H1 (cell line): ENCODE data around the gene DISC1. TPM values are rescaled to one million over a fixed set of nuclear protein-coding genes. Genes with fewer than 3 reads are reported as not detected.

Experiments used
- CTCF ChIA-PET: fragments of 300-600 bp; sonication (Branson Sonifier 250); formaldehyde crosslinking; loops from one replicate; lab custom pipeline; 2021; ENCODE audit not compliant: partially characterized antibody; lab: Charles Lee
- POLR2A ChIA-PET: fragments of 300-600 bp; sonication (Branson Sonifier 250); formaldehyde crosslinking; loops from one replicate; lab custom pipeline; 2021; ENCODE audit warnings: inconsistent platforms; ENCODE audit not compliant: partially characterized antibody; lab: Charles Lee
- DNase-seq, 2 experiments: peaks; one replicate each; pipeline versions ENCODE4 v3.0.0 to v3.0.0-alpha.2; 2010 to 2022; ENCODE audit warnings: low spot score in 2 of 2, low read depth in 1 of 2, mixed read lengths in 1 of 2
- FAIRE-seq: peaks from 2 replicates; lab custom pipeline; 2011; peaks lifted over from hg19 to GRCh38; lab: Jason Lieb, UNC
- H2AFZ ChIP-seq: 2 replicates; pipeline ENCODE4 v1.8.1; 2012; ENCODE audit warnings: low read length, inconsistent platforms
- H2AK5ac ChIP-seq: 2 replicates; pipeline ENCODE4 v1.6.1; 2013; ENCODE audit warnings: low read depth, low read length
- H2BK120ac ChIP-seq: replicated peaks from 2 replicates; pipeline ENCODE3; 2013; ENCODE audit warnings: low read depth, low read length, inconsistent platforms
- H2BK12ac ChIP-seq: 2 replicates; pipeline ENCODE4 v1.6.1; 2013; ENCODE audit warnings: low read depth, low read length
- H2BK15ac ChIP-seq: 2 replicates; pipeline ENCODE4 v1.6.1; 2013; ENCODE audit warnings: low read length
- H2BK20ac ChIP-seq: 2 replicates; pipeline ENCODE4 v1.6.1; 2013; ENCODE audit warnings: low read length
- H2BK5ac ChIP-seq: 2 replicates; pipeline ENCODE4 v1.6.1; 2013; ENCODE audit warnings: low read depth, low read length
- H3K14ac ChIP-seq: 2 replicates; pipeline ENCODE4 v1.6.1; 2013; ENCODE audit warnings: inconsistent platforms; ENCODE audit not compliant: insufficient read length
- H3K18ac ChIP-seq: 2 replicates; pipeline ENCODE4 v1.6.1; 2013; ENCODE audit warnings: low read length; ENCODE audit errors: extremely low read depth
- H3K23ac ChIP-seq: 2 replicates; pipeline ENCODE4 v1.6.1; 2013; ENCODE audit warnings: inconsistent platforms; ENCODE audit not compliant: insufficient read length
- H3K23me2 ChIP-seq: 2 replicates; pipeline ENCODE4 v1.6.1; 2013; ENCODE audit warnings: low read depth, low read length
- H3K27ac ChIP-seq: 2 replicates; pipeline ENCODE4 v1.6.1; 2011; ENCODE audit warnings: low read depth, low read length, inconsistent platforms
- H3K27me3 ChIP-seq, 4 experiments: replicated peaks in 1 of 4; 1 replicate in 1 of 4; 2 replicates in 3 of 4; pipeline versions ENCODE4 v1.6.1 to v1.8.1; 2011 to 2013; ENCODE audit warnings: low read length in 3 of 4, mild to moderate bottlenecking in 3 of 4, inconsistent platforms in 2 of 4, mixed read lengths in 2 of 4, moderate library complexity in 1 of 4; ENCODE audit not compliant: control insufficient read depth in 3 of 4, insufficient read depth in 3 of 4; ENCODE audit errors: extremely low read depth in 1 of 4
- H3K36me3 ChIP-seq, 4 experiments: 2 replicates each; pipeline versions ENCODE4 v1.6.1 to v1.8.1; 2011 to 2013; ENCODE audit warnings: mild to moderate bottlenecking in 4 of 4, low read length in 3 of 4, moderate library complexity in 2 of 4, control low read depth in 1 of 4, inconsistent platforms in 1 of 4; ENCODE audit not compliant: insufficient read depth in 4 of 4, control insufficient read depth in 2 of 4
- H3K4ac ChIP-seq: replicated peaks from 2 replicates; pipeline ENCODE3; 2013; ENCODE audit warnings: low read length, low read depth, mixed read lengths, inconsistent platforms; ENCODE audit not compliant: insufficient read length
- H3K4me1 ChIP-seq, 4 experiments: replicated peaks in 1 of 4; 1 replicate in 1 of 4; 2 replicates in 3 of 4; pipeline versions ENCODE4 v1.6.1 to v1.8.1; 2011 to 2013; ENCODE audit warnings: low read length in 3 of 4, inconsistent platforms in 2 of 4, mixed read lengths in 1 of 4; ENCODE audit not compliant: insufficient read depth in 4 of 4, control insufficient read depth in 3 of 4
- H3K4me2 ChIP-seq, 2 experiments: 2 replicates each; pipeline versions ENCODE4 v1.6.1 to v1.8.1; 2011 to 2013; ENCODE audit warnings: low read depth in 2 of 2, low read length in 2 of 2, control low read depth in 1 of 2, inconsistent platforms in 1 of 2, mild to moderate bottlenecking in 1 of 2; ENCODE audit not compliant: insufficient read depth in 1 of 2
- H3K4me3 ChIP-seq, 4 experiments: fragments of 200-600, 300-600 bp in 1 of 4; sonication (generic), shearing (Covaris generic), sonication (Bioruptor Twin) in 1 of 4; 2 replicates each; pipeline versions ENCODE4 v1.5.1 to v1.8.1; 2011 to 2016; ENCODE audit warnings: low read length in 4 of 4, low read depth in 3 of 4, control low read depth in 2 of 4, inconsistent platforms in 2 of 4, mild to moderate bottlenecking in 2 of 4, mixed read lengths in 1 of 4, moderate library complexity in 1 of 4; ENCODE audit not compliant: insufficient read depth in 2 of 4; ENCODE audit errors: extremely low read depth in 1 of 4
- H3K56ac ChIP-seq: replicated peaks from 2 replicates; pipeline ENCODE3; 2013; ENCODE audit warnings: low read depth, mild to moderate bottlenecking, mixed read lengths, low read length, inconsistent platforms; ENCODE audit not compliant: insufficient read length
- H3K79me1 ChIP-seq: 2 replicates; pipeline ENCODE4 v1.6.1; 2013; ENCODE audit warnings: low read depth, low read length, control low read depth
- H3K79me2 ChIP-seq, 2 experiments: 2 replicates each; pipeline versions ENCODE4 v1.6.1 to v1.8.1; 2012 to 2013; ENCODE audit warnings: low read length in 2 of 2, mild to moderate bottlenecking in 2 of 2, inconsistent platforms in 1 of 2; ENCODE audit not compliant: insufficient read depth in 2 of 2, control insufficient read depth in 1 of 2
- H3K9ac ChIP-seq, 4 experiments: replicated peaks in 1 of 4; 1 replicate in 1 of 4; 2 replicates in 3 of 4; pipeline versions ENCODE4 v1.6.1 to v1.8.1; 2011 to 2013; ENCODE audit warnings: low read depth in 3 of 4, low read length in 3 of 4, control low read depth in 2 of 4, mild to moderate bottlenecking in 2 of 4, moderate library complexity in 2 of 4, inconsistent platforms in 1 of 4; ENCODE audit errors: extremely low read depth in 1 of 4
- H3K9me3 ChIP-seq, 2 experiments: 2 replicates each; pipeline versions ENCODE4 v1.6.1 to v1.8.1; 2012 to 2013; ENCODE audit warnings: mild to moderate bottlenecking in 2 of 2, moderate library complexity in 2 of 2, control low read depth in 1 of 2, inconsistent platforms in 1 of 2, low read depth in 1 of 2, low read length in 1 of 2, mixed read lengths in 1 of 2; ENCODE audit not compliant: insufficient read depth in 2 of 2
- H4K20me1 ChIP-seq, 2 experiments: replicated peaks in 1 of 2; 2 replicates each; pipeline versions ENCODE3 to v1.8.1; 2011 to 2013; ENCODE audit warnings: inconsistent platforms in 2 of 2, low read length in 2 of 2, mild to moderate bottlenecking in 1 of 2; ENCODE audit not compliant: insufficient read depth in 2 of 2, control insufficient read depth in 1 of 2
- H4K5ac ChIP-seq: 2 replicates; pipeline ENCODE4 v1.6.1; 2013; ENCODE audit warnings: low read length, low read depth, mixed read lengths, inconsistent platforms; ENCODE audit not compliant: insufficient read length
- H4K8ac ChIP-seq: 2 replicates; pipeline ENCODE4 v1.8.0; 2013; ENCODE audit warnings: mild to moderate bottlenecking, moderate library complexity, low read length, inconsistent platforms; ENCODE audit not compliant: insufficient read depth; ENCODE audit errors: extremely low read depth
- H4K91ac ChIP-seq: replicated peaks from 2 replicates; pipeline ENCODE3; 2013; ENCODE audit warnings: low read length, mixed read lengths, inconsistent platforms; ENCODE audit not compliant: insufficient read length
- BCL11A ChIP-seq, 2 experiments: IDR thresholded peaks; one replicate each; pipeline ENCODE4 v1.6.1; 2011; ENCODE audit warnings: low read depth in 2 of 2, low read length in 2 of 2, mild to moderate bottlenecking in 2 of 2
- polyA plus RNA-seq, 7 experiments: library from polyadenylated mRNA; depleted of rRNA in 3 of 7; stranded (reverse) in 5 of 7; unstranded in 2 of 7; fragments of >200 nt in 5 of 7; fragments of 200-250 nt in 2 of 7; gene quantifications; 1 replicate in 5 of 7; 2 replicates in 1 of 7; 4 replicates in 1 of 7; pipeline versions ENCODE4 v1.2.1 to v1.2.3, GENCODE V29; 2011 to 2013; ENCODE audit warnings: missing spikeins in 2 of 7, mixed read lengths in 2 of 7
- total RNA-seq: library from RNA; stranded (reverse); fragmentation: NEBNext Ultra II Directional; extraction: Animal tissue kit (Norgen Biotek cat#: 25700); gene quantifications from 2 replicates; pipeline ENCODE4 v1.2.1, GENCODE V29; 2021

The DISC1 gene
- total and polyA plus RNA-seq, 2 of the 8 experiments (the other 6 are each of a cell fraction or from before 2014, with no cell fraction given): 1.1 to 3.5 TPM

DNA sequence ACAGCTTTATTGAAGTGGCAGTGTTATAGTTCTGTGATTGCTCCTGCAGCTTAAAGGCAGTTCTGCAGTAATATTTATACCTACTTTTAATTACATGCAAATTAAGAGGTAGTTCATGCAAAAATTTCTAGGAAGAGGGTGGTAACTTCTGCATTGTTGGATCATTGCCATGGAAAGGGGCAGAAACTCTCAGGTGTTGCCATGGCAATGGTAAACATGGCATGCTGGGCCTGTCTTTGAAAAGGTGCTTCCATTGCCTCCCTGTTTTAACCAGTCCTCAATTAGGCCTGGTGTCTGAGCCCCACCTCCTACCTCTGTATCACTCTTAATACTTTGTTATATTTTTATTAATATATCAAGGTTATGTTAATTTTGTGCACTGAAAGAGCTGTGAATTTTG is 104.7 kb downstream of the DISC1 start:
- no peak overlapping the region for H2BK5ac ChIP-seq
- peaks cover 0 to 8% of the 10 kb centered on the region in 2 experiments for H4K20me1 ChIP-seq
- DNase-seq (no peak), FAIRE-seq (no peak)
- H3K14ac ChIP-seq: no peak overlapping the region
- H2BK12ac ChIP-seq: no peak overlapping the region
- ChIA-PET POLR2A (no interaction called here), CTCF (interaction anchor here (0.6 to 1.2 kb wide), 3 partner anchors 11 to 134 kb away, joined by 3 to 4 read pairs (median 3); no protein-coding TSS in a partner anchor)
- no peak overlapping the region for H2BK20ac ChIP-seq
- H4K91ac ChIP-seq: no peak overlapping the region
- H3K4me1 ChIP-seq: no peaks in the 10 kb centered on the region
- H2BK120ac ChIP-seq: no peak overlapping the region
- H2AK5ac ChIP-seq: no peak overlapping the region
- no peak overlapping the region for H3K4me3 ChIP-seq
- H3K79me2 ChIP-seq: no peaks in the 10 kb centered on the region
- H2BK15ac ChIP-seq: no peak overlapping the region
- peaks cover 13% of the 10 kb centered on the region; the same call in 1 of the 2 replicates for H3K23me2 ChIP-seq
- no peak overlapping the region for H3K56ac ChIP-seq
- H2AFZ ChIP-seq: no peak overlapping the region
- H3K4me2 ChIP-seq: no peak overlapping the region
- H3K36me3 ChIP-seq: no peaks in the 10 kb centered on the region
- H3K18ac ChIP-seq: no peak overlapping the region
- H3K27ac ChIP-seq: no peak overlapping the region
- H4K5ac ChIP-seq: no peak overlapping the region
- no peaks in the 10 kb centered on the region for H3K27me3 ChIP-seq
- H3K4ac ChIP-seq: no peak overlapping the region
- H3K9me3 ChIP-seq: no peaks in the 10 kb centered on the region; a peak in 1 of 4 replicates
- no peak overlapping the region for H3K23ac ChIP-seq
- no peaks in the 10 kb centered on the region for H3K79me1 ChIP-seq
- no peak overlapping the region for H4K8ac ChIP-seq
- H3K9ac ChIP-seq: no peak overlapping the region
- TF ChIP-seq BCL11A (IDR thresholded peaks at IDR 0.05; ENCODE audit: low read depth in 2 of 2, low read length in 2 of 2): no peak
